ENCODE results near the gene MAMDC2.

DNA sequence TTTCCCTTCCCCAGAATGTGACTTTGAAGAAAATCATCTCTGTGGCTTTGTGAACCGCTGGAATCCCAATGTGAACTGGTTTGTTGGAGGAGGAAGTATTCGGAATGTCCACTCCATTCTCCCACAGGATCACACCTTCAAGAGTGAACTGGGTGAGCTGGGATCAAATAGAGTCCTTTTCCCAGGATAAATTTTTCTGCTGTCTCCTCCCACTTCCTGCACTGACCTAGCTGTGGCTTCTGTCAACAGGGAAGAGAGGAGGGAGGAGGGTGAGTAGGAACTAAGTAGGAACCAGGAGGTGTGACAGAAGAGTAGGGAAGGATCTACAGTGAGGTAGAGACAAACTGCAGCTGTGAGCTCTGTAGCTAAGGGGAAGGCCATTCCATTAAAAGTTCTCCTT is 69.3 kb downstream of the MAMDC2 start:
- TF ChIP-seq, protein P1, sequence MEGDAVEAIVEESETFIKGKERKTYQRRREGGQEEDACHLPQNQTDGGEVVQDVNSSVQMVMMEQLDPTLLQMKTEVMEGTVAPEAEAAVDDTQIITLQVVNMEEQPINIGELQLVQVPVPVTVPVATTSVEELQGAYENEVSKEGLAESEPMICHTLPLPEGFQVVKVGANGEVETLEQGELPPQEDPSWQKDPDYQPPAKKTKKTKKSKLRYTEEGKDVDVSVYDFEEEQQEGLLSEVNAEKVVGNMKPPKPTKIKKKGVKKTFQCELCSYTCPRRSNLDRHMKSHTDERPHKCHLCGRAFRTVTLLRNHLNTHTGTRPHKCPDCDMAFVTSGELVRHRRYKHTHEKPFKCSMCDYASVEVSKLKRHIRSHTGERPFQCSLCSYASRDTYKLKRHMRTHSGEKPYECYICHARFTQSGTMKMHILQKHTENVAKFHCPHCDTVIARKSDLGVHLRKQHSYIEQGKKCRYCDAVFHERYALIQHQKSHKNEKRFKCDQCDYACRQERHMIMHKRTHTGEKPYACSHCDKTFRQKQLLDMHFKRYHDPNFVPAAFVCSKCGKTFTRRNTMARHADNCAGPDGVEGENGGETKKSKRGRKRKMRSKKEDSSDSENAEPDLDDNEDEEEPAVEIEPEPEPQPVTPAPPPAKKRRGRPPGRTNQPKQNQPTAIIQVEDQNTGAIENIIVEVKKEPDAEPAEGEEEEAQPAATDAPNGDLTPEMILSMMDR (IDR thresholded peaks at IDR 0.05), result no peak
- no peak for TF ChIP-seq POLR2A (IDR thresholded peaks at IDR 0.05)
